NB4 (cell line): ENCODE measurements around the gene NMNAT3.

ENCODE experiments used
- DNase-seq: peaks from one replicate; pipeline ENCODE4 v3.0.0; 2010; ENCODE audit warnings: low read depth
- H3K4me3 ChIP-seq: one replicate; pipeline ENCODE4 v1.5.1; 2011; ENCODE audit warnings: mild to moderate bottlenecking, low read depth, low read length, moderate library complexity
- CTCF ChIP-seq: IDR thresholded peaks from one replicate; pipeline ENCODE4 v1.5.1; 2012; ENCODE audit warnings: low read depth, low read length
- MAX ChIP-seq: IDR thresholded peaks from 2 replicates; pipeline ENCODE4 v1.6.1; 2011; ENCODE audit warnings: low read depth, low read length
- MYC ChIP-seq: IDR thresholded peaks from 2 replicates; pipeline ENCODE4 v1.6.1; 2011; ENCODE audit warnings: low read depth, low read length
- POLR2A ChIP-seq: IDR thresholded peaks from 2 replicates; pipeline ENCODE4 v1.6.1; 2011; ENCODE audit warnings: mild to moderate bottlenecking; ENCODE audit not compliant: insufficient read length; ENCODE audit errors: extremely low read depth

Gene NMNAT3

GRCh38 chr3:139524841-139525636 is 152.7 kb downstream of the NMNAT3 start:
- no peak for DNase-seq
- H3K4me3 ChIP-seq = no peak overlapping the region
- TF ChIP-seq MAX (no peak), CTCF (no peak), POLR2A (no peak), MYC (no peak)

GRCh38 chr3:139523718-139524117 is 154.1 kb downstream of the NMNAT3 start:
- H3K4me3 ChIP-seq = no peak overlapping the region
- TF ChIP-seq MYC (no peak), POLR2A (no peak), MAX (no peak), CTCF (no peak)
- DNase-seq = no peak

GRCh38 chr3:139523166-139523565 is 154.6 kb downstream of the NMNAT3 start:
- TF ChIP-seq CTCF = no peak
- TF ChIP-seq MAX = no peak
- no peak for TF ChIP-seq MYC
- no peak for TF ChIP-seq POLR2A
- DNase-seq = no peak
- H3K4me3 ChIP-seq = no peak overlapping the region

GRCh38 chr3:139522421-139522820 is 155.4 kb downstream of the NMNAT3 start:
- DNase-seq = peak; percentile 10
- no peak overlapping the region for H3K4me3 ChIP-seq
- TF ChIP-seq CTCF (peak; percentile 9), MYC (no peak)

- no peak for DNase-seq
- no peak overlapping the region for H3K4me3 ChIP-seq
- TF ChIP-seq MYC = no peak
- no peak for TF ChIP-seq CTCF
Measured at GRCh38 chr3:139521816-139522215, 156.0 kb downstream of the NMNAT3 start.

GRCh38 chr3:139521144-139521543 is 156.6 kb downstream of the NMNAT3 start:
- no peak for DNase-seq
- no peak overlapping the region for H3K4me3 ChIP-seq
- no peak for TF ChIP-seq CTCF
- no peak for TF ChIP-seq MAX
- no peak for TF ChIP-seq MYC
- TF ChIP-seq POLR2A = no peak
